ENCODE data around the gene DRD3.

The DRD3 gene

DNA sequence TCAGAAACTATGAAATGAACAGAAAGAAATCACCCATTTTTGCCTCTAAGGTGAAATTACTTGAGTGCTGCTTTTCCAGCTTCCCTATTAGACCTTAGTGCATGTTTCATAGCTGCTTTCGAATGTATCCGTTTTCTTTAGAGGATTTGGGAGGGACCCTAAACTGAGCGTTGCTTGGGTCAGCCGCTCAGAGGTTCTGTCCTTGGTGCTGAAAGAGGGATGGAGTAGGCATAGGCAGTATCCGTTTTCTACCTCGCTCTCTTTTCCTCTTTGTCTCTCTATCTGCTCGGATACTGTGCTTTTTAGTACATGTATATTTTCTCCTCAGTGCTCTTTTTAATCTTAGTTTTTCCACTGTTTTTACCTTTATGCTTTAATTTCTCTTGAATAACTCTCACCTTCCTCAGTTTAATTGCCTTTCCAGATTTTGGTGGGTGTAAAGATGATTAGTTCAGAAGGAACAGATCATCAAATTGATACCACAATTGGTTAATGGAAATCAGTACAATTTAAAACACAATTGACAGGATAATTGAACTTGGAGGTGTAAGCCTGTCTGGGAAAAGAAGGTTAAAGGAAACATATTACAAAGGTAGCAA, at the start of gene DRD3:
Gene DRD3 (minus strand): TSS at position 283 of the 599 bp plus-strand sequence. CDS start 7,060 bp downstream, outside the sequence.
- no peak for DNase-seq
- intact Hi-C loops (cut with DNase I) = no loop called here

DNA sequence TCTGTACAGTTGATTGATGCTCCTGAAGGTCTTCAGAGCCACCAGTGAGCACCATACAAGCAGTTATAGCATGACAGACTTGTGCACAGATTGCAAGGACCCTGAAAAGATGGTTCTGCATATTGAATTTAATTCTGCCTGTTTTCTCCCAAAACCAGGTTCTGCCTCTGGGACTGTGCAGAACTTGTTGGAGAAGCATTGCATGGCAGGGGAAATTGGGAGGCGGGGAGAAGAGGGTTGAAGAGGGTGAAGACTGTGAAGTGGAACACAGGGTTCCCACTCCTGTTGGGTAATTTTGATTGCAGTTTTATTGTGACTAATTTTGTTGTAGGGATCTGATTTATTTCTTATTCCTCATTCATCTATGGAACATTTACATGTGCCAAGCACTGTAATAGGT, 48.2 kb upstream of the DRD3 start:
- DNase-seq = no peak

DNA sequence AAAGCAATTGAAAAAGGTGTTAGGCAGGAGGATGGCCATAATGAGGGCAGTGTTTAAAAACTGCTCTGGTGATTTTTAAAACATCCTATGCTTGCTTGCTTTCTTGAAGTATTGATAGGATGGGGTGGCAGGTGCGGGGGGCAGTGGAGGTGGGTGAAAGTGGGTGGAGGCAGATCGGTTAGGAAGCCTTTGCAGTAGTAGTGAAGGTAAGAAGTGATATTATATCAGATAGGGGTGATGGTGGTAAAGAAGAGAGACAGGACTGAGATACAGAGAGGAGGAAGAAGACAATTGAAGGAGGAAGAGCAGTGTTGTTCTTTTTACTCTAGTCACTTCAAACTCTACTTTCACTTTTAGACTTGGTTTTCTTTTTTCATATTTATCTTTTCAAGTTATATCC, 47.5 kb upstream of the DRD3 start:
- no peak for DNase-seq
- intact Hi-C loops (cut with DNase I) = no loop called here

More for the DNA sequence above, 48.2 kb upstream of the DRD3 start:
- intact Hi-C loops (cut with DNase I) = no loop called here

DNA sequence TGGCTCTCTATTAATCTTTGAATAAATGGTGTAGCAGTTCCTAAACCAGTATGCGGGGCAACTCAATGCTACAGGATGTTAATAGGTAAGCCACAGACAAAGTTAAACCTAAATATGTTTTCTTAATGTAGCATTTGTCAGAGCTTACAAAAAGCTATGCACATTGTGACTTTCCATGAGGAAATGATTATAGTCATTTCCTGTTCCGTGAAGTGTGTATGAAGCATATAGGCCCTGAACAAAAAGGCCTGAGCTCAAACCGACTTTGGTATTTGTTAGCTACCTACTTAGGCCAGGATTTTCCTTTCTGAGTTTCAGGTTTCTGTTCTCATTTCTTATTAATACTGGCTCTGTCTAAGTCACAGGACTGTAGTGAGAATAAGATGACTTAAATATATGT, 44.3 kb upstream of the DRD3 start:
- no peak for DNase-seq
- intact Hi-C loops (cut with DNase I) = no loop called here

DNA sequence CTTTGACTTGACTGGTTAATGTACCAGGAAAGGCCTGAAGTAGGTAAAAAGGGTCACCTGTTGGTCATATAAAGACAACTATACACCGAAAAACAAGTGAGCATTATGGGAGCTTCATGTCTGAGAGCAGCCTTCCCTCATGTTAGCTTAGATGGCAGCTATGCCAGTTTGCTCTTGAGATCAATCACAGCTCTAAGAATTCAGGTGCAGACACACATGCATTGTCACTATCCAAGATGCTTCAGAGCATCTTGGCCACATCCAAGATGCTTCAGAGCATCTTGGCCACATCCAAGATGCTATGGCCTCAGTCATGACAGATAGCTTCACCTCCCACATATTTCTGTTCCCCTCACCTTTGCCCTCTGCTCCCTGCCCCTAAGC, 43.0 kb upstream of the DRD3 start:
- intact Hi-C loops (cut with DNase I) = no loop called here
- no peak for DNase-seq

DNA sequence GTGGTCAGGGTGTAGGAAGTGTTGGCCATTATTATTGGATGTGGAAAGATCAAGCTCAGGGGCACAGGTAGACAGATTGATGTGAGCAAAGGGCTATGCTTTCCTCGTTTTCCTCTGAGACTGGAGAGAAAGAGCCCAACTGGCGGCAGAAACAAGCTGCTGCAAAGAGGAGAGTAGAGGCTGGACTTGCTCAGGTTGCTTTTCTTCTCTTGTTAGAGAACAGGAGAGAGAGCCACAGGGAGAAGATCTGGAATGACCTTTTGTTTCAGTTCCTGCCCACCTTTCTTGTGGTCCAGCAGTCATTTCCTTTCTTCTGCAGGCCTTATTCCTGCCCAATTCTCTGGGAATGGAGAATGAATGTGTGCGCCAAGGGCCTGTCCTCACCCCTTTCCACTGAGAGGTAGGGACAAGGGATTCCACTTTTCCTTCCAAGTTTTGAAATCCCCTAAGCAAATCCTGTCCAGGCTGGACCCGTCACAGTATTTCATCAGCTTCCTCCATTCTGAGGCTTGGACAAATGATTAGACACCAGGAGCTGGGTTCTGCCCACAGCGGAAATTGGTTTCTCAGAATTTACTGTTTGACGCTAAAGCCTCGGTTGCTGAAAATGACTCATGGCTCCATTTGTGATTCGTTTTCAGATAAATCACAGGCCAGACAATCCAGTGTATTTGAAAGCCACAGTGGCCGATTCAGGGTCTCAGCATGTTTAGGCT, 42.5 kb upstream of the DRD3 start:
- intact Hi-C loops (cut with DNase I) = no loop called here
- DNase-seq = no peak

DNA sequence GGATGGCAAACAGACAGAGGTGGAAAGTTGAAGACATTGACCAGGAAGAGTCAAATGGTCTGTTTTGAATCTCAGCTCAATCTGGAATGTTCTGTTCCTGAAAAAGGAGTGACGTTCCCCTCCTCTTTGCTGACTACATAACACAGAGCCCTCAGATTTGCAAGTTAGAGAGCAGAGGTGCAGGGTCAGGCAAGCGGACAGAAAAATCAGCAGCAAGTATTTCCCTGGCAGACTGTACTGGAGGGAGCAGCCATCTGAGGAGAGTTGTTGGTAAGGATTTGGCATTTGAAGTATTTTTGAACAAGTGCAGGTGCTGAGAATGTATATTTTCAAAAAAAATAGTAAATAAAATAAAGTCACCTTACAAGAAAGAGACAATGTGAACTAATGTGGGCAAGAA, 40.9 kb upstream of the DRD3 start:
- intact Hi-C loops (cut with DNase I) = no loop called here
- no peak for DNase-seq

DNA sequence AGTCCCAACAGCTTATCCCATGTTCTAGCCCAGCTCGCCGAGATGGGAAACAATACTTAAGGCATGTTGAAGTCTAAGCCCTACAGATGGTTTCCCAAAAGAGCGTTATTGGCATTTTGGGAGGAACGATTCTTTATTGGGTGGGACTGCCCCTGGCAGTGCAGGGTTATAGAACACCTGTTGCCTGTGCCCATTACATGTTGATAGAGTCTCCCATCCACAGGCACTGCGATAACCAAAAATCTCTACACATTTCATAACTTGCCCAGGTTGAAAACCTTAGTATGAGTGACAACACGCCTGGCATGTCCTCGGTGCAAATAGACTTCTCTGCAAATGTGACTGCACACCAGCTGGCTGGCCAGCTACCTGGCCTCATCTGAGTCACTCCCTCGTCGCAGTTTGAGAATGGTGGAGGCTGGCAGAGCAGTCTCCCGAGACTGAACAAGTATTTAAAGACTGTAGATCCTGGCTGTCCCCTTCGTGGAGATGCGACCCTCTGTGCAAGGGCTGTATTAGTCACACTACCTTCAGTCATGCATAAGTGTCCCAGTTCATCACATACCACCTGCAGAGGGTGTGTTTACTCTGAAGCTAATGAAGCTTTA, 39.8 kb upstream of the DRD3 start:
- intact Hi-C loops (cut with DNase I) = no loop called here
- no peak for DNase-seq

DNA sequence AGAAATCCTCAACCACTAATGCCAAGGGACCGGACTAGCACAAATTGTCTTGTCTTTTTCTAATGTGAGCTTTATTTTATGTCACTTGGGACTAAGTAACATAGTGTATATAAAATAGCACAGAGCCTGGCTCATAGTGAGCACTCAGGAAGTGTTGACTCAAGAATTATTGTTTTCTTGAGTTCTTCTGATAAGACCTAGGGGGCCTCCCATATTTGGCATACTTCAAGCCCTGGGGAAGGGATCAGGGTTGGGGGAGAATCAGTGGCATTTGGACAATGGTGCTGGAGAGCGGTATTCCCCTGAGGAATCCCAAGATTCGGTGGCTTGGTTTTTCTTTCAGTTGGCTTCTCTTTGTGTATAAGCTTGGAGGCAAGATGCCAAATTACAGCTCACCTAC, 39.2 kb upstream of the DRD3 start:
- intact Hi-C loops (cut with DNase I) = no loop called here
- DNase-seq = no peak

DNA sequence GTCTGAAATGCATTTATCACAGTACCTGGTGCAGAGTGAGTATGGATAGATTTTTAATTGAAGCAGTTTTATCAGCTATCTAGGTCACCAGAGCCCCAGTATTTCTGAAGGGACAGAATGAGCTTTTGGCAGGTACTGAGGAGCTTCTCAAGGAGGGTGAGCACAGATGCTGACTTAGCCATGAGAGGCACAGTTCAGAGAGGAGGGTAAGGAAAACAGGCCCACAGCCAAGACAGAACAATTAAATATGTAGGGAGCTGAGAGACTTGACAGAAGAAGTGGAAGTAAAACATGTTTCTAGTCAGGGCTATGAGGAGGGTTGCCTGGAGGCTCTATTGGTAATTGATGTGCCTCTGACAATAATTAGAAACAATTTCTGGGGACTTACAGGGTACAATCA, 38.4 kb upstream of the DRD3 start:
- intact Hi-C loops (cut with DNase I) = no loop called here
- no peak for DNase-seq

DNA sequence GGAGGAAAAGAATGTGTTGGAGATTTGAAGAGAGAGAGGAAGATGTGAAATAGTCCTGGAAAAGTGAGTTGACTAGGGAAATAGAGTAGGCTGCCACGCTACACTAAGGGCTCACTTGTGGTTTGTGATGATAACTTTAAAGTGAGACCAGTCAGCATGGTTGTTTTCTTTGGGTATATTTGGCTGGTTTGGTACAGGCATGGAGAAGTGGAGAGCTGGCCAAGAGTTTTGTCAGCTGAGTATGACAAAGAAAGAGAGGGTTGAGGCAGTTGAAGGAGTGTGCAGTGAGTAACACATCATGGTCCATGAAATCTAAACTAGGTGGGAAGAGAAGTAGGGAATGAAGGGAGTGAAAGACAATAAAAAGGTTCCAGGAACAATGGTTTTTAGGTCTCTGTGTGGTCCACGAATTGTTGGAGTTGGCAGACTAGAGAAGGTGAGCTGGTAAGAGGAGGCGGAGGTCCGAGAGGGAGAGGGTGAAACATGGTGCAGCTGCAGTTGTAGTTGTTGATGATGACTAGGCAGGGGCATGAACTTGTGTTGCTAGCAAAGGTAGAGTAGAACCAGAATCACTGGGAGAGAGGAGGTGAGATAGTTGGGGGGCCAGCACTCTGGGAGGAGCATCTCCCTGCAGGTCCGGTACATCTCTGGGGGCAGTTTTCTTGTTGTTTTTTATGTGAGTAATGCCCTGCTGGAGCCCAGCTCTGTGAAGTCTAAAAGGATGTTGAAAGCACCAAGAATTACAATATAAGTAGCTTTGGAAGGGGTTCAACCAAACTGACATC, 37.5 kb upstream of the DRD3 start:
- intact Hi-C loops (cut with DNase I) = no loop called here
- no peak for DNase-seq

DNA sequence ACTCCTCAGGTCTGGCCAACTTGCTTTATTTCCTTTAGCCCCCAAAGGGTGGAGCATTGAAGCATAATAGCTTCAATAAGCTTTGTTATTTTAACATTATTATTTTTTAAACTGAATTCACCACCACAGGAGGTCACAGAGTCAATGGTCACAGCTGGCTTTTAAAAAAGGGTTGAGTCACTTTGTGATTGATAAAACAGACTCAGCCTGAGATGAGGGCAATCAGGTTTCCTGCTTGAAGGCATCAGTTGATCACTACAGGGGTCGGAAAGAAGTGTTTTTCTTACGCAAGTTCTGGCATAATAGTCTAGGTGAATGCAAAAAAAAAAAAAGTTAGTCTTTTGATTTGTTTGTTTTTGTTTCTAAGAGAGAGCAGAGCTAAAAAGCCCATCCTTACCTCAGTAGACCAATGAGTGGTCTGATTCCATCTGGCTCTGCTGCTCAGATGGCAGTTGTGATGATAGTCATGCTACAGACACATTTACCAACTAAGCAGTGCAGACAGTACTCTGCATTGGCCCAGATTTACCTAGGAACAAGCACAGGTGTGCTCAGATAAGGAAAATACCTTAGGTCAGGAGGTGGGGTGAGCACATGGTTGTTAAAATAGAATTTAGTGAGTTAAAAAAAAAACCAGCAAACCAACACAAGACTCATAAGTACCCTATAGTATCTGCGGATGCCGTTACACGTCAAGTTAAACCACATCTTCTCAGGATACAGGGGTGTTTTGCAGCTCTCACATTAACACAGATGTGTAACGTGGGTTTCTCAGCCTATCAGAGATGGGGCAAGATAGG, 35.9 kb upstream of the DRD3 start:
- intact Hi-C loops (cut with DNase I) = no loop called here
- DNase-seq = no peak

DNA sequence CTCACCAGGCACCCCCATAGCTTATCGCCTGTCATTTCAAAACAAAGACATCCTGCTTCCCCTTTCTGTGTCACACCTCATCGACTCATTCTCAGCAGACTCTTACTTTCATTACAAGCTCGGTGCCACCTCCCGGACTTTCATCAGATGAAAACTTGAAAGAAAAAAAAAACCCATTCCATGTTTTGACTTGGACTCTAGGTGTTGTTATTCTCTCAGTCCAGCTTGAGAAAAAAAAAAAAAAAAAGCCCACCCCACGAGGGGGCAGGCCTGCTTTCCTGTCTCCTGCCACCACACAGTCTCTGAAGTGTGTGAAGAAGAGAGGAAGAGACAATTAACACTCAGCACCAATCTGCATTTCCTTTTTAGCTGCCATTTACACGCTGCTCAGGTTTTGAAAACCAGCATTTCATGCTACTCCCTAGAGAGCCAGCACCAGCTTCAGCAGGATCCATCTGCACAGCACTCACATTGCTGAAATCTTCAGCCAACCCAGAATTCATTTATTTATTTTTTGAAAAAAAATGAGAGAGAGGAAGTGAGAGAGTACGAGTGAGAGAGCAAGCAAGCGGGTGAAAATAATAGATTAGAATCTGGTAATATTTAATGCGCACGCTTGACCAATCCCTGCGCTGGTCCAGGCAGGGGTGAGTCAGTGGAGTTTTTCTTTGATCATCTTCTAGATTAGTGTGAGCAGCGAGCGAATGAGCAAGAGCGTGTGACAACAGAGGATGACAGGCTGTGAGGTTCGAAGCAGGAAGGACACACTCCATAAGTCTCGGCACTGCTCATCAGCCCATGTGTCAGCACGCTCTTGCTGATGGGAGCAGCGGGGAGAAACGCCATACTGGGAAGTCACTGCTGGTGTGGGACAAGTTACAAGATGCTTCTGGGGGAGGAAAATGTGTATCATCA, 35.0 kb upstream of the DRD3 start:
- DNase-seq = peak in 1 of 10 donors; percentile 16
- intact Hi-C loops (cut with DNase I) = no loop called here

DNA sequence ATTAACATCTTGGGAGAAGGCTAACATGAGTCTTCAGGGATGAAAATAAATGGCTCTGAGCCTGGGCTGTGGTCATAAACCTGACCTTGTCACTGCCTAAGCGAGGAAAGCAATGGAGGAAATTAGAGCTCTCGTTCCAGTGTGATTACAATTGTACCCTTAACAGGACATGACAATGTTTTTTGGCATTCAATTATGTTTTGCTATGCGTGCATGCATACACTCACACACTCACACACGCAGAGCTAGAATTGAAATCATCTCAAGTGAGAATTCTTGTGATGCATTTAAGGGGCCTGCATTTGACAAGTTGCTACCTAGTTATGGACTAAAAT, 34.4 kb upstream of the DRD3 start:
- DNase-seq = no peak
- intact Hi-C loops (cut with DNase I) = no loop called here

DNA sequence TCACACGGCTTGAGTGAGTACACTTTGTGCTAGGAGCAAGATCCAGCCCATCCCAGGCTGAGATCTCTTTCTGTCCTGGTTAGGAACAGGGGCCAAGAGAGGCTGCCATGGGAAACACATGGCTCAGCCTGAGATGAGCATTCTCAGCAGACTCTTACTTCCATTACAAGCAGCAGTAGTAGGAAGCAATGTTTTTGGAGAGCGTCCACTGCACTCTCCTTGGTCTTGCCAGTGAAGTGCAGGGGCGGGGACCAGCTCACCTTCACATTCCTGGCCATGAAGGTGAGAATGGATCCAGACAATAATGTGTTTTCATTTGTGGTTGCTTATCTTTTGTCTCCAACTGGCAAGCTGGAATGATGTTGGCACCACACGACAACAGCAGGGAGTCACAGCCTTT, 33.8 kb upstream of the DRD3 start:
- intact Hi-C loops (cut with DNase I) = no loop called here
- DNase-seq = no peak

DNA sequence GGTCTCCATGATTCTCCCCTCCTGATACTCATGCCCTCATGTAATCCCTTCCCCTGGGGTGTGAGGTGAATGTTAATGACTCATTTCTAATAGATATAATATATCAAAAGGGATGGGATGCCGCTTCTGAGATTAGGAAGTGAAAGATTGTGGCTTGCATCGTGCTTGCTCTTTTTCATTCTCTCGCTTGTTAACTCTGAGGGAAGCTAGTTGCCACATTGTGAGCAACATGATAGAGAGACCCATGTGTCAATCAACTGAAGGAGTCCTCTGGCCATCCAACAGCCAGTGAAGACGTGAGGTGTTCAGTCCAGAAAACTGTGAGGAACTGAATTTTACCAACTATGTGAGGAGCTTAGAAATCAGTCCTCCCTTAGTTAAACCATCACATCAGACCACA, 28.9 kb upstream of the DRD3 start:
- no peak for DNase-seq
- intact Hi-C loops (cut with DNase I) = no loop called here

DNA sequence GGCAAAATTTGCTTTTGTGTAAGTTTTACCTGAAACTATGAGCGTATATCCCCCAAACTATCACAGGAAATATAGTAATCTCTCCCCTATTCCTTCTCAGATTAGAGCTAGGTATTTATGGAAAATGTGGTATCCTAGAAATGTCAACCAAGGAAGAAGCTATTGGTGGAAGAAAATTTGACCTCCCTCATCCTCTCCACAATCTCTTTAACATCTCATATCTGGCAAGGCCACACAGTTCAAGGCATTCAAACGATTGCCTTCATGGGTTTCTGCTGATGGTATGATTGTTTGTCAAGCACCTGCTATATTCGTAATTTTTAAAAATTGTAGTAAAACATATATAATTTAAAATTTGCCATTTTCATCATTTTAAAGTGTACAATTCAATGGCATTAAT, 27.5 kb upstream of the DRD3 start:
- DNase-seq = no peak
- intact Hi-C loops (cut with DNase I) = no loop called here

DNA sequence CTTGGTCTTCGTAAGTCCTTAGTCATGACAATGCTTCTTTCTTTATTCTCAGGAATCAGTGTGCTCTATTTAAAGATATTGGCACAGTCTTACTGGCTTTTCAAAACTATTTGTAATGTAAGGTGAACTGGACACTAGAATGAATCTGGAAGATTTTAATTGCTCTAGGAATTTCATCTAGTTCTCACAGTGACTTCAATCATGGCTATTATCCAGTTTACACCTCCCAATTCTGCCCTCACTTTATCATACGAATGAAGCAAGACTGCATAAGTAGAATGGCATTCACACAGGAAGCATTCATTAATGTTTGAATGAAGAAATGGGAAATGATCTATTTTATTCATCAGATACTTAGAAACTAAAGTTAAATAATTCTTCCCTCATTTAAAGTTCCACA, 26.7 kb upstream of the DRD3 start:
- intact Hi-C loops (cut with DNase I) = no loop called here
- DNase-seq = no peak

DNA sequence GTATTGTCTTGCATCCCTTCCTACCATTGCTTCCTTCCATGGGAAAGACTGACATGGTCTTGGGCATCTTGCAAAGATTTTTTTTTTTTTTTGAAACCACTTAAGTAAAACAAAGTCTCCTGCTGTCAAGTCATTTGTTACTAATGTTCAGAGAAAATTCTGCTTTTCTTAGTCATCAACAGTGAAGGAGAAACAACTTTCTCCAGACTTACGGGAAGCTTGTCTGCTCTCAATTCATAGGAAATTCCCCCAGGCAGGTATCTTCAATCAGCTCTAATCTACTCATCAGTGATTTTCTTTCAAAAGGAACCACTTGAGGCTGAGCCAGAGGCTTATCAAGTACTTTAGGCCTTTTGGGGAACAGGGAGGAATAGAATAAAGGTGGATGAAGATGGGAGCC, 15.9 kb upstream of the DRD3 start:
- DNase-seq = no peak
- intact Hi-C loops (cut with DNase I) = no loop called here

DNA sequence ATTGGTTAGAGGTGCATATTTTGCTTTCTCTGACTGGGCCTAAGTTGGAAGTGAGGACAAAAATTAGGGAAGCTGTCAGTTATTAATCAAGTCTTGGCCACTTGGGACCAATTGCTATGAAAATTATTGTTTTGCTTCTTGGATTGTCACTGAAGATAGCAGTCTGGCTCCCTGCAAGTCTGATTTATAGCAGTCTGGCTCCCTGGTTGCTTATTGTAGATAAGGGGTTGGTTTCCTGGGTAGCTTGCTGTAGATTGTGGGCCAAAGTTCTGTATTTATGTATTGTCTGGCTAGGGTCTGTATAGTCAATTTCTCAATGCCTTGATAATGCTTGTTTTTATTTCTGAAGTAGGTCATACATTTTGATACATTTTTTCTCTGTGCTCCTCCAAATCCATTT, 13.3 kb upstream of the DRD3 start:
- no peak for DNase-seq
- intact Hi-C loops (cut with DNase I) = no loop called here

All from posterior cingulate gyrus (tissue), 11 donors.